Measurements from ENCODE around the gene PIK3CD.

Gene PIK3CD

DNA sequence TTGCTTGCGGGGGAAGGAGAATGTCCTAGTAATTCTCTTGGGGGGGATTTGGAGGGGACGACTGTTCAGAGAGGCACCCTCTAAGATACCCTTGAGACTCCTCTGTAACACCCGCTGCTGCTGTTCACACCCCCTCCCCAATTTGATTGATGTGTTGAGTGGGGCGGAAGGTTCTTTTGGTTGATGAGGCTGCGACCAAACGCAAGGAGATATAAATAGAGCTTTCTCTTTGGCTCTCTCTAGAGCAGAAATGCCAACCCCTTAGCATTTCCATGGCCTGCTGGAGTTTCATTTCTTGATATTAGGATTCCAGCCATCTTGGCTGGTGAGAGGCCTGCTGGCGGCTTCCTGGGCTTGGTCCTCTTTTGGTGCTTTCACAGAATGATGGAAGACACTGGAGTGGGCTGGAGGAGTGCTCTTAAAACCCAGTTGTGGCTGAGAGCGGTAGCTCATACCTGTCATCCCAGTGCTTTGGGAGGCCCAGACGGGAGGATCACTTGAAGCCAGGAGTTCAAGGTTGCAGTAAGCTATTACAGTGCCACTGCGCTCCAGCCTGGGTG is 2.0 kb downstream of the PIK3CD start:
- DNase-seq (ENCODE audit: low read depth, low spot score) = no peak
- TF ChIP-seq, protein P1, sequence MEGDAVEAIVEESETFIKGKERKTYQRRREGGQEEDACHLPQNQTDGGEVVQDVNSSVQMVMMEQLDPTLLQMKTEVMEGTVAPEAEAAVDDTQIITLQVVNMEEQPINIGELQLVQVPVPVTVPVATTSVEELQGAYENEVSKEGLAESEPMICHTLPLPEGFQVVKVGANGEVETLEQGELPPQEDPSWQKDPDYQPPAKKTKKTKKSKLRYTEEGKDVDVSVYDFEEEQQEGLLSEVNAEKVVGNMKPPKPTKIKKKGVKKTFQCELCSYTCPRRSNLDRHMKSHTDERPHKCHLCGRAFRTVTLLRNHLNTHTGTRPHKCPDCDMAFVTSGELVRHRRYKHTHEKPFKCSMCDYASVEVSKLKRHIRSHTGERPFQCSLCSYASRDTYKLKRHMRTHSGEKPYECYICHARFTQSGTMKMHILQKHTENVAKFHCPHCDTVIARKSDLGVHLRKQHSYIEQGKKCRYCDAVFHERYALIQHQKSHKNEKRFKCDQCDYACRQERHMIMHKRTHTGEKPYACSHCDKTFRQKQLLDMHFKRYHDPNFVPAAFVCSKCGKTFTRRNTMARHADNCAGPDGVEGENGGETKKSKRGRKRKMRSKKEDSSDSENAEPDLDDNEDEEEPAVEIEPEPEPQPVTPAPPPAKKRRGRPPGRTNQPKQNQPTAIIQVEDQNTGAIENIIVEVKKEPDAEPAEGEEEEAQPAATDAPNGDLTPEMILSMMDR (IDR thresholded peaks at IDR 0.05; ENCODE audit: low read depth, low read length) = no peak
- in situ Hi-C loops (cut with HindIII; ENCODE audit: low sequenced_read_pairs) = no loop called here
- no peak overlapping the region for H3K4me3 ChIP-seq (ENCODE audit: low read depth, low read length)

DNA sequence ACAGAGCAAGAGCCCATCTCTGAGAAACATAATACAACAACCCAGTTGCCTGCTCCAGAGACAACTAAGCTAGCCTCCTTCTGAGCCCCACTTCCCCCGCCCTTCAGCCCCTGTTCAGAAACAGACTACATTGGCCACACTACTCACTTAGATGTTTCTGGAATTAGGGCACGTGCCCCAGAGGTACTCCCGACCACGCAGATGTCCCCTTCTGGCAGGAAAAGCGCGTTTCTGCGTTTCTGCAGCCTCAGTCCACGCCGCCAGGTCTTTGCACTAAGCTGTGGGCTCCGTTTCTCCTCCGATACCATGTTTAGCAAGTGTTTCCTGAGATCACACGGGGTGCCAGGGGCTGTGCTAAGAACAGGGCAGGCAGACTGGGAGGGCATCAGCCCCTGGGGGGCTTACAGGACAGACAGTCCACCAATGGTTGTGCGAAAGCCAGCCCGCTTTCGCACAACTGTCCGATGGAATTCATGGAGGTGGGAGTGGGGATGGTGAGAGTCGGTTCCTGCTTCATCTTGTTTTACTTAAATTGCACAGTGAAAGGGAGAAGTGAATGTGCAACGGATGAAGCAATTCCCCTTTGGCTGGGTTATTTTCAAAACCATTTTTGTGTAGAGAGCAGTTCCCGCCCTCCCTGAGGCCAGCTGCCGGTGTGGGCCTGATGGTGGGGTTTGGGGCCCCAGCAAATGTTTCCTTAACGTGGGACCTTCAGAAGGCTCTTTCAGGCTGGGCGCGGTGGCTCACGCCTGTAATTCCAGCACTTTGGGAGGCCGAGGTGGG is 2.7 kb downstream of the PIK3CD start:
- TF ChIP-seq, protein P1 (IDR thresholded peaks at IDR 0.05; ENCODE audit: low read depth, low read length) = no peak
- H3K4me3 ChIP-seq (ENCODE audit: low read depth, low read length) = no peak overlapping the region
- in situ Hi-C loops (cut with HindIII; ENCODE audit: low sequenced_read_pairs) = no loop called here
- no peak for DNase-seq (ENCODE audit: low read depth, low spot score)

DNA sequence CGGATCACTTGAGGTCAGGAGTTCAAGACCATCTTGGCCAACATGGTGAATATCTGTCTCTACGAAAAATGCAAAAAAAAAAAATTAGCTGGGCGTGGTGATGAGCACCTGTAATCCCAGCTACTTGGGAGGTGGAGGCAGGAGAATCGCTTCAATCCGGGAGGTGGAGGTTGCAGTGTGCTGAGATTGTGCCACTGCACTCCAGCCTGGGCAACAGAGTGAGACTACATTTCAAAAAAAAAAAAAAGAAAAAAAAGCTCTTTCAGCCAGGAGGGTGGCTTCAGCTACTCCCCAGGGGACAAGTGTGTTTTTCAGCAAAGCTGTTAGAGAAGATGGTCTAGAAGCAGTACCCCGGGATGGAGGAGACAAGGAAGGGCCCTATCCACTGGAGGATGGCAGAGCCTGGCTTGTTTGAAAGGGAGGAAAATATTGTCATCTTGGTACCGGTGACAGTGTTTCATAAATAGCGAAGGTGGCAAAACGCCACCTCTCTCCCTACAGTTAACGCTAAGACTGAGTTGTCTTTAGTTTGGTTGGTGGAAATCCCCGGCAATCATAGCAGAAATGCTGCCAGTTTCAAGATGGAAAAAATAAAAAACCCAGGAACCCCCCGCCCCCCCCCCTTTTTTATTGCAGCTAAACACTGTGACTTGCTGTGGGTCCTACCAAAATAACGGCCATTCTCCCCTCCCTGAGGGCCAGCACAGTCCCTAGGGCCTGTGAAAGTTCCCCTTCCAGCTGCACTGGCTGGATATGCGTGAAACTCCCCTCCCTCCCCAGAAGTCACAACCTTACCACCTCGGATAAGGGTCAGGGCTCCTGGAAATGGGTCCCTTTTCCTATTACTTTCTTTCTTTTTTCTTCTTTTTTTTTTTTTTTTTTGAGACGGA is 3.5 kb downstream of the PIK3CD start:
- no peak overlapping the region for H3K4me3 ChIP-seq (ENCODE audit: low read depth, low read length)
- TF ChIP-seq, protein P1 (IDR thresholded peaks at IDR 0.05; ENCODE audit: low read depth, low read length) = no peak
- in situ Hi-C loops (cut with HindIII; ENCODE audit: low sequenced_read_pairs) = no loop called here
- DNase-seq (ENCODE audit: low read depth, low spot score) = no peak

DNA sequence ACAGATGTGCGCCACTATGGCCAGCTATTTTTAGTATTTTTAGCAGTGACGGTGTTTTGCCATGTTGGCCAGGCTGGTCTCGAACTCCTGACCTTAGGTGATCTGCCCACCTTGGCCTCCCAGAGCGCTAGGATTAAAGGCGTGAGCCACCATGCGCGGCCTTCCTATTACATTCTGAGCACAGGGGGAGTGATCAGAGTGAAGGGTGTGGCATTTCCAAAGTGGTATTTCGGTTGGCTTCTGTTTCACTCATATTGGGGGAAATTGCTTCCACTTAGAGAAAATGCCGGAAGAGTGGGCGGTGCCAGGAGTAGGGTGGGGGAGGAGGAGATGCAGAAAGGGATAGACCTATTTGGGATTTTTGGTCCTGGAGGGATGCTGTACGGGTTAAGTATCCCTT is 4.3 kb downstream of the PIK3CD start:
- in situ Hi-C loops (cut with HindIII; ENCODE audit: low sequenced_read_pairs) = no loop called here
- H3K4me3 ChIP-seq (ENCODE audit: low read depth, low read length) = no peak overlapping the region
- TF ChIP-seq, protein P1 (IDR thresholded peaks at IDR 0.05; ENCODE audit: low read depth, low read length) = no peak
- no peak for DNase-seq (ENCODE audit: low read depth, low spot score)

DNA sequence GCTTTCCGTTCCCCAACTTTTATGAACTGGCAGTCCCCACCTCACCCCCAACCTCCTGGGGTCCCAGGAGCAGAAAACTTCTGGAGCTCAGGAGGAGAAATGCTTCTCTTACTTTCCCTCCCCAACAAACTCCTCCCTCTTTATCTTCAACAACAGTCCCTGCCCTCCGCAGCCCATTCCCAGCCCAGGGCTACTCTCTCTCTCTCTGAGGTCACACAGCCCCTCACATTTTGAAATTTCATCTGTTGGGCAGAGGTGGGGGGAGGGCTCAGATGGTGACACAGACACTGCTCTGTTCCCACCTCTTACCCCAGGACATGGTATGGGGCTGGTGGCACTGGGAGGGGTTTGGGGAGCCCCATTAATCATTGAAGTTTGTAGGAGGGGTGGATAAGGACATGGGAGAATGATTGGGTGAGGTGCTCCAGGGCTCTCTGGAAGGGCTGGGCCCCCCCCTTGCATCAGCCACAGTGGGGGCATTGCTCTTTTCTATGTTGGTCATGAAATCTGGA is 6.0 kb downstream of the PIK3CD start:
- TF ChIP-seq, protein P1 (IDR thresholded peaks at IDR 0.05; ENCODE audit: low read depth, low read length) = no peak
- H3K4me3 ChIP-seq (ENCODE audit: low read depth, low read length) = no peak overlapping the region
- no peak for DNase-seq (ENCODE audit: low read depth, low spot score)
- in situ Hi-C loops (cut with HindIII; ENCODE audit: low sequenced_read_pairs) = no loop called here

DNA sequence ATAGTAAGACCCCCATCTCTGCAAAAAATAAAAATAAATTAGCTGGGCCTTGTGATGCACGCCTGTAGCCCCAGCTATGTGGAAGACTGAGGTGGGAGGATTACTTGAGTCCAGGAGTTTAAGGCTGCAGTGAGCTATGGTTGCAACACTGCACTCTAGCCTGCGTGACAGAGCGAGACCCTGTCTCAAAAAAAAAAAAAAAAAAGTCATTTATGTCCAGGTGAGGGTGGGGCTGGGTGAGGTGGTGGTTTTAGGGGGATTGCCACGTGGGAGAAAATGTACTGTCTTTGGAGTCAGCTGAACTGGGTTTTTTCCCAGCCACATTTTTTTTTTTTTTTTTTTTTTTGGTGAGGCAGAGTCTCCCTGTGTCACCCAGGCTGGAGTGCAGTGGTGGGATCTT is 6.7 kb downstream of the PIK3CD start:
- no peak for DNase-seq (ENCODE audit: low read depth, low spot score)
- in situ Hi-C loops (cut with HindIII; ENCODE audit: low sequenced_read_pairs) = no loop called here
- no peak overlapping the region for H3K4me3 ChIP-seq (ENCODE audit: low read depth, low read length)
- TF ChIP-seq, protein P1 (IDR thresholded peaks at IDR 0.05; ENCODE audit: low read depth, low read length) = no peak
